ENCODE results near the gene MAP3K12. TPM values are rescaled to one million over a fixed set of nuclear protein-coding genes. Genes with fewer than 3 reads are reported as not detected.

Gene MAP3K12
- total and polyA plus RNA-seq, 2 of the 13 experiments (the other 11 are each of a cell fraction or from before 2014, with no cell fraction given) = 0.20 to 1.1 TPM

GRCh38 chr12:53451661-53452158 is 47.5 kb downstream of the MAP3K12 start, which contains the start of gene PCBP2 (continued):
- TF ChIP-seq E2F2 (CRISPR knock-in tag; IDR thresholded peaks at IDR 0.05; ENCODE audit: borderline replicate concordance) (no peak), ZNF496 (CRISPR knock-in tag; IDR thresholded peaks at IDR 0.05; ENCODE audit: insufficient replicate concordance) (no peak), RAD21 (CRISPR knock-in tag; IDR thresholded peaks at IDR 0.05) (peak; percentile 59), SMYD3 (CRISPR knock-in tag; IDR thresholded peaks at IDR 0.05) (peak; percentile 76; the same call in 1 of the 2 replicates), MAZ (IDR thresholded peaks at IDR 0.05; ENCODE audit: borderline replicate concordance, low read depth, low read length) (peak; percentile 97), MAZ (CRISPR knock-in tag; IDR thresholded peaks at IDR 0.05; ENCODE audit: low read depth) (peak; percentile 90; the same call in 1 of the 2 replicates), REPIN1 (CRISPR knock-in tag; IDR thresholded peaks at IDR 0.05; ENCODE audit: borderline replicate concordance, low read depth) (peak; percentile 91), DBP (CRISPR knock-in tag; IDR thresholded peaks at IDR 0.05; ENCODE audit: not compliant biosample characterization) (no peak), ZFP37 (CRISPR knock-in tag; IDR thresholded peaks at IDR 0.05; ENCODE audit: borderline replicate concordance) (0 out of 2 replicates have a peak, but pooled peaks have one; percentile 52), ATAD3A (CRISPR knock-in tag; IDR thresholded peaks at IDR 0.05) (no peak), ZMAT5 (CRISPR knock-in tag; IDR thresholded peaks at IDR 0.05; ENCODE audit: borderline replicate concordance, low read depth) (no peak), ZNF550 (CRISPR knock-in tag; IDR thresholded peaks at IDR 0.05; ENCODE audit: borderline replicate concordance) (no peak), ZFP1 (CRISPR knock-in tag; IDR thresholded peaks at IDR 0.05) (peak; percentile 51; the same call in 1 of the 2 replicates), MBD4 (IDR thresholded peaks at IDR 0.05; ENCODE audit: borderline replicate concordance, low read length) (no peak), SMARCC2 (IDR thresholded peaks at IDR 0.05) (no peak), ZNF670 (CRISPR knock-in tag; IDR thresholded peaks at IDR 0.05; ENCODE audit: borderline replicate concordance) (no peak), MTA3 (CRISPR knock-in tag; IDR thresholded peaks at IDR 0.05) (no peak), ETV6 (CRISPR knock-in tag; conservative IDR thresholded peaks at IDR 0.05) (0 out of 2 replicates have a peak, but pooled peaks have one; percentile 65), ZNF784 (CRISPR knock-in tag; IDR thresholded peaks at IDR 0.05; ENCODE audit: borderline replicate concordance) (no peak), NR2F2 (IDR thresholded peaks at IDR 0.05; ENCODE audit: borderline replicate concordance, low read depth) (no peak), TEF (CRISPR knock-in tag; IDR thresholded peaks at IDR 0.05) (no peak), FOXK1 (CRISPR knock-in tag; IDR thresholded peaks at IDR 0.05; ENCODE audit: borderline replicate concordance, low read depth) (peak; percentile 79; the same call in 1 of the 2 replicates), SNAPC2 (CRISPR knock-in tag; IDR thresholded peaks at IDR 0.05) (0 out of 2 replicates have a peak, but pooled peaks have one; percentile 64), PCBP1 (IDR thresholded peaks at IDR 0.05; ENCODE audit: borderline replicate concordance, low read depth, low read length) (peak; percentile 87; the same call in 1 of the 2 replicates), ZNF598 (CRISPR knock-in tag; IDR thresholded peaks at IDR 0.05; ENCODE audit: borderline replicate concordance) (peak; percentile 68; the same call in 1 of the 2 replicates), HOXA9 (CRISPR knock-in tag; IDR thresholded peaks at IDR 0.05; ENCODE audit: borderline replicate concordance) (no peak), KMT2A (CRISPR knock-in tag; IDR thresholded peaks at IDR 0.05) (peak; percentile 55), PLRG1 (conservative IDR thresholded peaks at IDR 0.05) (no peak)

Measured in HepG2 (cell line).